H9 (cell line): ENCODE results near the gene RTF2. TPM values are rescaled to one million over a fixed set of nuclear protein-coding genes. Genes with fewer than 3 reads are reported as not detected.

Experiments
- DNase-seq: peaks from one replicate; pipeline ENCODE4 v3.0.0-alpha.2; 2017
- H2AFZ ChIP-seq: one replicate; pipeline ENCODE4 v1.6.1; 2013; ENCODE audit warnings: mild to moderate bottlenecking, low read length, control low read depth, moderate library complexity
- H2AK5ac ChIP-seq: 2 replicates; pipeline ENCODE4 v1.6.1; 2013; ENCODE audit warnings: low read length, control low read depth, mixed read lengths; ENCODE audit not compliant: insufficient read length
- H2BK120ac ChIP-seq: one replicate; pipeline ENCODE4 v1.6.1; 2013; ENCODE audit warnings: low read depth, mild to moderate bottlenecking, low read length, control low read depth, inconsistent platforms; ENCODE audit not compliant: poor library complexity, severe bottlenecking
- H2BK12ac ChIP-seq: 2 replicates; pipeline ENCODE4 v1.6.1; 2013; ENCODE audit warnings: low read length, control low read depth, mixed read lengths, low read depth; ENCODE audit not compliant: insufficient read length
- H2BK15ac ChIP-seq: 2 replicates; pipeline ENCODE4 v1.6.1; 2013; ENCODE audit warnings: low read depth, low read length, control low read depth
- H2BK20ac ChIP-seq: one replicate; pipeline ENCODE4 v1.6.1; 2013; ENCODE audit warnings: low read depth, mild to moderate bottlenecking, low read length, control low read depth, inconsistent platforms; ENCODE audit not compliant: poor library complexity, severe bottlenecking
- H2BK5ac ChIP-seq: 2 replicates; pipeline ENCODE4 v1.6.1; 2013; ENCODE audit warnings: low read length, control low read depth, mixed read lengths; ENCODE audit not compliant: insufficient read length
- H3K14ac ChIP-seq: 2 replicates; pipeline ENCODE4 v1.6.1; 2013; ENCODE audit warnings: low read length, control low read depth; ENCODE audit not compliant: insufficient read depth
- H3K18ac ChIP-seq: 2 replicates; pipeline ENCODE4 v1.6.1; 2013; ENCODE audit warnings: low read depth, mild to moderate bottlenecking, mixed read lengths, low read length, control low read depth; ENCODE audit not compliant: insufficient read length
- H3K23ac ChIP-seq: 2 replicates; pipeline ENCODE4 v1.6.1; 2013; ENCODE audit warnings: low read length, control low read depth, mixed read lengths, low read depth; ENCODE audit not compliant: insufficient read length
- H3K23me2 ChIP-seq: 2 replicates; pipeline ENCODE4 v1.6.1; 2013; ENCODE audit warnings: low read depth, mild to moderate bottlenecking, mixed read lengths, low read length, control low read depth; ENCODE audit not compliant: insufficient read length, poor library complexity, severe bottlenecking
- H3K27ac ChIP-seq: 2 replicates; pipeline ENCODE4 v1.5.1; 2013; ENCODE audit warnings: low read length, control low read depth, mixed read lengths, low read depth; ENCODE audit not compliant: insufficient read length
- H3K27me3 ChIP-seq: 2 replicates; pipeline ENCODE4 v1.6.1; 2013; ENCODE audit warnings: low read length, control low read depth, inconsistent platforms; ENCODE audit not compliant: insufficient read depth
- H3K4ac ChIP-seq: 2 replicates; pipeline ENCODE4 v1.6.1; 2013; ENCODE audit warnings: low read depth, mild to moderate bottlenecking, control low read depth, inconsistent platforms, low read length, moderate library complexity
- H3K4me1 ChIP-seq: 2 replicates; pipeline ENCODE4 v1.6.1; 2013; ENCODE audit warnings: low read length, control low read depth, inconsistent platforms; ENCODE audit not compliant: insufficient read depth
- H3K4me2 ChIP-seq: 2 replicates; pipeline ENCODE4 v1.6.1; 2013; ENCODE audit warnings: low read length, control low read depth, mixed read lengths; ENCODE audit not compliant: insufficient read length, insufficient read depth
- H3K56ac ChIP-seq: 2 replicates; pipeline ENCODE4 v1.6.1; 2013; ENCODE audit warnings: low read depth, mild to moderate bottlenecking, mixed read lengths, low read length, control low read depth; ENCODE audit not compliant: insufficient read length
- H3K79me1 ChIP-seq: 2 replicates; pipeline ENCODE4 v1.6.1; 2013; ENCODE audit warnings: low read depth, mild to moderate bottlenecking, moderate library complexity, low read length, control low read depth, inconsistent platforms; ENCODE audit not compliant: insufficient read depth, poor library complexity, severe bottlenecking
- H3K79me2 ChIP-seq: 2 replicates; pipeline ENCODE4 v1.6.1; 2013; ENCODE audit warnings: low read length, control low read depth, inconsistent platforms; ENCODE audit not compliant: insufficient read depth
- H3K9ac ChIP-seq: 2 replicates; pipeline ENCODE4 v1.6.1; 2013; ENCODE audit warnings: low read length, control low read depth, mixed read lengths; ENCODE audit not compliant: insufficient read length; ENCODE audit errors: extremely low read depth
- H3K9me3 ChIP-seq: one replicate; pipeline ENCODE4 v1.6.1; 2013; ENCODE audit warnings: low read depth, low read length, inconsistent platforms; ENCODE audit not compliant: control insufficient read depth
- H3T11ph ChIP-seq: one replicate; pipeline ENCODE4 v1.6.1; 2013; ENCODE audit warnings: mild to moderate bottlenecking, low read length, control low read depth, inconsistent platforms
- H4K20me1 ChIP-seq: one replicate; pipeline ENCODE4 v1.6.1; 2013; ENCODE audit not compliant: control insufficient read depth, insufficient read length, insufficient read depth
- H4K5ac ChIP-seq: 2 replicates; pipeline ENCODE4 v1.6.1; 2013; ENCODE audit warnings: low read depth, mild to moderate bottlenecking, mixed read lengths, low read length, control low read depth; ENCODE audit not compliant: insufficient read length
- H4K8ac ChIP-seq: replicated peaks from 2 replicates; pipeline ENCODE4 v1.6.1; 2013; ENCODE audit warnings: low read length, control low read depth, mixed read lengths, low read depth; ENCODE audit not compliant: insufficient read length
- H4K91ac ChIP-seq: 2 replicates; pipeline ENCODE4 v1.6.1; 2013; ENCODE audit warnings: low read depth, mild to moderate bottlenecking, moderate library complexity, mixed read lengths, low read length, control low read depth; ENCODE audit not compliant: insufficient read length
- H3K27ac Mint-ChIP-seq, 3 experiments: 2 replicates in 2 of 3; 3 replicates in 1 of 3; pipeline ENCODE4 v1.8.0; 2020 to 2021; ENCODE audit warnings: mixed read lengths in 3 of 3, mild to moderate bottlenecking in 1 of 3, moderate library complexity in 1 of 3
- H3K27me3 Mint-ChIP-seq: 2 replicates; pipeline ENCODE4 v1.8.0; 2021; ENCODE audit warnings: low read depth, mild to moderate bottlenecking, moderate library complexity, mixed read lengths
- H3K36me3 Mint-ChIP-seq, 3 experiments: 2 replicates in 2 of 3; 3 replicates in 1 of 3; pipeline ENCODE4 v1.8.0; 2020 to 2021; ENCODE audit warnings: low read depth in 3 of 3, mixed read lengths in 3 of 3; ENCODE audit not compliant: insufficient read depth in 1 of 3
- H3K4me1 Mint-ChIP-seq, 2 experiments: 2 replicates each; pipeline ENCODE4 v1.8.0; 2020; ENCODE audit warnings: mixed read lengths in 2 of 2
- H3K4me3 Mint-ChIP-seq, 2 experiments: 2 replicates in 1 of 2; 3 replicates in 1 of 2; pipeline ENCODE4 v1.8.0; 2020 to 2021; ENCODE audit warnings: mild to moderate bottlenecking in 2 of 2, mixed read lengths in 2 of 2, moderate library complexity in 1 of 2
- H3K9me3 Mint-ChIP-seq, 2 experiments: 2 replicates in 1 of 2; 3 replicates in 1 of 2; pipeline ENCODE4 v1.8.0; 2020; ENCODE audit warnings: mild to moderate bottlenecking in 2 of 2, mixed read lengths in 2 of 2, moderate library complexity in 1 of 2
- WGBS: extraction: QIAGEN DNeasy Blood & Tissue Kit; methylation state at CpG from one replicate; pipeline ENCODE4 v1.1.7; 2013; ENCODE audit warnings: missing lambda C conversion rate, low lambda C conversion rate, mixed read lengths; ENCODE audit not compliant: insufficient read length; ENCODE audit errors: extremely low coverage; 5-methylcytosine and 5-hydroxymethylcytosine counted together
- total RNA-seq: library from RNA; stranded (reverse); gene quantifications from 2 replicates; pipeline ENCODE4 v1.2.1, GENCODE V29; 2021
- TF ChIP-seq, protein P1 (sequence below): fragments of 200-600 bp; sonication (generic); conservative IDR thresholded peaks from 3 replicates; pipeline ENCODE4 v1.8.0; 2021; ENCODE audit warnings: antibody characterized with exemption, mild to moderate bottlenecking

The RTF2 gene
- total RNA-seq, 1 experiment from 2014 or later, result 62.6 TPM

- no peak overlapping the region for H3K9ac ChIP-seq
- no peak overlapping the region for H4K5ac ChIP-seq
- no peak overlapping the region for H4K91ac ChIP-seq
- H3T11ph ChIP-seq, result no peak overlapping the region
- H4K20me1 ChIP-seq, result no peaks in the 10 kb centered on the region
- no peak overlapping the region for H2BK12ac ChIP-seq
- H2AK5ac ChIP-seq, result no peak overlapping the region
- no peak overlapping the region for H2BK5ac ChIP-seq
- H3K4me2 ChIP-seq, result no peak overlapping the region
- H3K23ac ChIP-seq, result no peak overlapping the region
- Mint-ChIP-seq H3K9me3 (no peaks in the 10 kb centered on the region), H3K4me3 (no peak overlapping the region), H3K36me3 (no peaks in the 10 kb centered on the region), H3K4me1 (no peaks in the 10 kb centered on the region), H3K27me3 (peaks cover 50% of the 10 kb centered on the region), H3K27ac (no peak overlapping the region)
- H3K27ac ChIP-seq, result no peak overlapping the region
- no peak overlapping the region for H3K14ac ChIP-seq
- no peak overlapping the region for H2BK20ac ChIP-seq
- no peak overlapping the region for H4K8ac ChIP-seq
- no peak overlapping the region for H3K56ac ChIP-seq
- H3K4me1 ChIP-seq, result no peaks in the 10 kb centered on the region
- peaks cover 2% of the 10 kb centered on the region; the same call in 1 of the 2 replicates for H3K27me3 ChIP-seq
- no peak for DNase-seq
- no peaks in the 10 kb centered on the region for H3K9me3 ChIP-seq
- TF ChIP-seq, protein P1, sequence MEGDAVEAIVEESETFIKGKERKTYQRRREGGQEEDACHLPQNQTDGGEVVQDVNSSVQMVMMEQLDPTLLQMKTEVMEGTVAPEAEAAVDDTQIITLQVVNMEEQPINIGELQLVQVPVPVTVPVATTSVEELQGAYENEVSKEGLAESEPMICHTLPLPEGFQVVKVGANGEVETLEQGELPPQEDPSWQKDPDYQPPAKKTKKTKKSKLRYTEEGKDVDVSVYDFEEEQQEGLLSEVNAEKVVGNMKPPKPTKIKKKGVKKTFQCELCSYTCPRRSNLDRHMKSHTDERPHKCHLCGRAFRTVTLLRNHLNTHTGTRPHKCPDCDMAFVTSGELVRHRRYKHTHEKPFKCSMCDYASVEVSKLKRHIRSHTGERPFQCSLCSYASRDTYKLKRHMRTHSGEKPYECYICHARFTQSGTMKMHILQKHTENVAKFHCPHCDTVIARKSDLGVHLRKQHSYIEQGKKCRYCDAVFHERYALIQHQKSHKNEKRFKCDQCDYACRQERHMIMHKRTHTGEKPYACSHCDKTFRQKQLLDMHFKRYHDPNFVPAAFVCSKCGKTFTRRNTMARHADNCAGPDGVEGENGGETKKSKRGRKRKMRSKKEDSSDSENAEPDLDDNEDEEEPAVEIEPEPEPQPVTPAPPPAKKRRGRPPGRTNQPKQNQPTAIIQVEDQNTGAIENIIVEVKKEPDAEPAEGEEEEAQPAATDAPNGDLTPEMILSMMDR, result no peak
- WGBS, result no CpG with 5 or more reads among the region's 4 CpGs
- no peaks in the 10 kb centered on the region for H3K79me1 ChIP-seq
- H3K4ac ChIP-seq, result no peak overlapping the region
- H3K18ac ChIP-seq, result no peak overlapping the region
- H3K79me2 ChIP-seq, result no peaks in the 10 kb centered on the region
- no peak overlapping the region for H2BK15ac ChIP-seq
- H2AFZ ChIP-seq, result no peak overlapping the region
- no peaks in the 10 kb centered on the region for H3K23me2 ChIP-seq
- H2BK120ac ChIP-seq, result no peak overlapping the region
Measured at GRCh38 chr20:56429941-56430340, 38.5 kb upstream of the RTF2 start.
